CD4-positive, alpha-beta T cell treated with Interleukin-21 for 1 hour (primary cell): ENCODE measurements around the gene MYLK.
A peak's percentile ranks its signal among the peaks of the same experiment; 100 is the strongest.
"Not testable (repeated sequence)": the region's sequence is repeated elsewhere in the genome, so short reads cannot be mapped to it uniquely, and the experiment has no call there.

Source experiments
- DNase-seq: peaks from one replicate; pipeline ENCODE4 v3.0.0-alpha.2; 2020

Gene MYLK

DNA sequence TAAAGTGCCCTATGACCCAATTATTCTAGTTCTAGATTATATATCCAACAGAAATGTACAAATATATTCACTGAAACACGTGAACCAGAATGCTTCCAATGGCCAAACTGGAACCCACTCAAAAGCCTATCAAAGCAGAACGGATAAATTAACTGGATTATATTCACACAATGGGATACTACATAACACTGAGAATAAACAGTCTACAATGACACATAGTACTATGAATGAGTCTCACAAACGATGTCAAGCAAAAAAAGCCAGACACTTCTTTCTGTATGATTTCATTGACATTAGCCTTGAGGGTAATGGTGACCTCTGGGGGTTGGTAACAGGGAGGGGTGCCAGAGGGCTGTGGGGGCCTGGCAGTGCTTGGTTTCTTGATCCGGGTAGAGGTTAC is 248.4 kb downstream of the MYLK start:
- DNase-seq = no peak

DNA sequence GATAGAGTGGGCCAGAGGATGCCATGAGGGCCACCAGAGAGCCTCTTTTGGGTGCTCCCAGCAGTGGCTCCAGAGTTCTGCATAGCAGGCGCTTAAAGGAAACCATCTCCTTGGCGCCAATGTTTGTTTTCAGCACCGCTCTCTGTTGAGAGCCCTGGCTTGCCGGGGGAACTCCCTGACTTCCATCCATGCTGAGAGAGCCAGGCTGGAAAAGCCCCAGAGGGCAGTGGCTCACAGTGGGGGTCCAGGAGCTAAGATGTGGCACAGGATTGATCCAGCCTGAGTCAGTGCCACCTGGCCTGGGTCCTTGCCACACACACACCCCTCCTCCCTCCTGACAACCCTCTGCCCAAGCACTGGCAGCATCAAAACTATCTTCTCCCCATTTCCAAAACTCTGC is 248.9 kb downstream of the MYLK start:
- DNase-seq = no peak

DNA sequence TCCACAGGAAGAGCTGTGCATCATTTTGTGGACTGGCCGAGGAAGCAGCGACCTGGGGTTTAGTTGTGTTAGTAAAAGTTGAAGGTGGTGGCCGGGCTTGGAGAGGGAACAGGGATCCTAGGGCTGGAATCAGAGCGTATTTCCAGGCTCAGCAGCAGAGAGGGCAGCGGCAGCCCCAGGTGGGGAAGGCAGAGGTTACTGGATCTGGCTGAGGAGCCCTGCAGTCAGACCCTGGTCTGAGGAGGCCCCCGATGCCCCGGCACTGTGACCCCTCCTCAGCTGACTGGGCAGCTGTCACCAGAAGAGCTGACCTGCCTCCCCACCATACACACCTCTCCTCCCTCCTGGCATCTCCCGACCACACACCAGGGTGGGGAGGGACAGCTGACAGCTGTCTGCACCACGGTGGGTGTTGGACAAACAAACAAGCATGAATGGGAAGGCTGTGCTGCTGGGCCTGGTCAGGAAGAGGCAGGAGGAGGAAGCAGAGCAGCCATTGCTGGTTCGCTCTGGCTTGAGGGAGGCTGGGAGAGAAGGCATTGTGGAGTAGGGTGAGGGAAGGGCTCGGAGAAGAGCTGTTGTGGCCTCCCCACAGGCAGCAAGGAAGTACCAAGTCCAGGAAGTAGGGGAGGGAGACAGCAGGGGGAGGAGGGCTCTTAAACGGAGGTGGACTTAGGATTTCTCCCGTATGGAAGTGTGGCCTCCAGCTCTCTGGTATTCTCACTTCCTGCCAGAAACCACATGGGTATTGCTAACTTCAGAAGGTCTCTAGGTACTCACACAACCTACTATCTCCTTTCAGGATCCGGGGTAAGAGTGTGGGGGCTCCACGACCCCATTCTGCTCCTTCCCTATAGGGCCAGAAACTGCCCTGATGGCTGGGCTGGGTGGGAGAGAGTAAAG is 249.7 kb downstream of the MYLK start:
- no peak for DNase-seq

DNA sequence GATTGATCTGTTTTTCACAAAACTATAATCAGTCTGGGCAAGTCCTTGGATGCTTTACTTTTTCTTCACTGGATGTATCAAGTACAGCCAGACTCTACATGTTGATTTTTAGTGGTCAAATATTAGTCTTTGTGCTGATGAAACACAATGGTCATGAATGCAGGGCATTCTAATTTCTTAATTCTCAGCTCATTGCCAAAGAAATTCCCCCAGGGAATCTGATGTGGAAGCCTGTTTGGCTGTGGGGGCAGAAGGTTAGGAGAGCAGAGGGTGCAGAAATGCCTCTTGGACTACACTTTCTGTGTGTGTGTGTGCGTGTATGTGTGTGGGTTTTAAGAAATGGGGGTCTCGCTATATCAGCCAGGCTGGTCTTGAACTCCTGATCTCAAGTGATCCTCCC is 250.6 kb downstream of the MYLK start:
- DNase-seq = no peak

DNA sequence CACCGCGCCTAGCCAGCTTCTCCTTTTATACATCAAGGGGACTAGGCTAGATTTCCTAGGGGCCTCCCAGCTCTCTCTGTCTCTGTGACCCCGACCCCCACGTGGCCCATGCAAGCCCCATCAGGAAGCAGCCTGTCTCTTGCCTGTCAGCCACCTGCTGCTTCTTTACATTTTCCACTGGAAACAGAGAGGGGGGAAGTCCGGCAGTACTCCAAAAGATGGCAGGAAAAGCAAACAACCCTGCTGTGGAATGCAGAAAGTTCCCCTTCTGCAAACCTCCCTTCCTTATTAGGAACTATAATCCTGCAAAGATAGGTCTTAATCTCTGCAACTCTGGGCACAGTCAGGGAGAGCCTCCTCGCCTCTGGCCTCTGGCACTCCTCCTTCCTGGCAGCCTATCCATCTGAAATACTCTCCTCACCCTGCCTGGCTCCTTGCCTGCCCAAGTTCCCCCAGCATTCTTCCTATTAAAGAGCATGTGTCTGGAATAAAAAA is 251.9 kb downstream of the MYLK start:
- no peak for DNase-seq

DNA sequence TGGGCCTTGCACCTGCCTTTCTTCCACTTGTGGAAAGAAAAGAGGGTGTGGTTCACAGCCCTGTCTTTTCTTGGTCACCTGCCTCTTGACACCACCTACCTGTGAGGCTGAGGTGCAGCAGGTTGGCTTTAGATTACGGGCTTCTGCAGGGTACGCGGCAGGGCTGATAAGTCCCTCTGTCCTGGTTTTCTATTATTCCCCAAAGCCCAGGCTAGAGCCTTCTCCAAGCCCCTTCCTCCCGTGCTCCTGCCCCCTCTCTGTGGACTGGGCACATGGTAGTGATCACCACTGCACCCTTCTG is 254.4 kb downstream of the MYLK start:
- DNase-seq = no peak

DNA sequence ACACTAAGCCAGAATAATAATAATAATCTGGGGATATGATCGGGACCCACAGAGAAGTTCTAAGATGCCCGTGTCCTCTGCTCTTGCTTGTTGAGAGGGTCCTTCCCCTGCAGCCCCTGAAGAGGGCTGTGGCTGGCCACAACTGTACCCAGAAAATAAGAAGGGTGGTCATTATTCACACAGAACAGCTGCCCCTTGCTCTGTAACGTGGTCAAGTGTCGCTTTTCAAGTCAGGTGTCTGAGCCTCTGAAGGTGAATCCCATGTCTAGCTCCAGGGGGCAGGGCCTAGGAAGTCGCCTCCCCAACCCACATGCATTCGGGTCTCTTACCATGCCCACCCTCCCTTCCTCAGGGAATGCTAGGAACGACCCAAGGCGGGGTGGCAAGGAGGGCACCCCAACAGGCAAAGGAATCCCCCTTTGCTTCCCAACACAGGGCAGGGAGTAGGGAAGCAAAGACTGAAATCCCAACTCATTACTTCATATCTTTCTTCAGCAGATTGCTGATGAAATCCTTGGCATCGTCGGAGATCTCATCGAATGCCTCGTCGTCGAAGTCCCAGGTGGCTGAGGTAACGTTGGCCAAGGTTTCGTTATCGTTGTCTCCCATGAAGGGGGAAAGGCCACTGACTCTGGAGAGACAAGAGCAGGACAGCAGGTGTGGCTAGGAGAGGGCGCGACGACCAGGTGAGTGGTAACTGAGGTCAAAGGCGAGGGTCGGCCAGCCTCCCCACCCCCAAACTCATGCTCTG is 255.0 kb downstream of the MYLK start:
- DNase-seq = no peak

DNA sequence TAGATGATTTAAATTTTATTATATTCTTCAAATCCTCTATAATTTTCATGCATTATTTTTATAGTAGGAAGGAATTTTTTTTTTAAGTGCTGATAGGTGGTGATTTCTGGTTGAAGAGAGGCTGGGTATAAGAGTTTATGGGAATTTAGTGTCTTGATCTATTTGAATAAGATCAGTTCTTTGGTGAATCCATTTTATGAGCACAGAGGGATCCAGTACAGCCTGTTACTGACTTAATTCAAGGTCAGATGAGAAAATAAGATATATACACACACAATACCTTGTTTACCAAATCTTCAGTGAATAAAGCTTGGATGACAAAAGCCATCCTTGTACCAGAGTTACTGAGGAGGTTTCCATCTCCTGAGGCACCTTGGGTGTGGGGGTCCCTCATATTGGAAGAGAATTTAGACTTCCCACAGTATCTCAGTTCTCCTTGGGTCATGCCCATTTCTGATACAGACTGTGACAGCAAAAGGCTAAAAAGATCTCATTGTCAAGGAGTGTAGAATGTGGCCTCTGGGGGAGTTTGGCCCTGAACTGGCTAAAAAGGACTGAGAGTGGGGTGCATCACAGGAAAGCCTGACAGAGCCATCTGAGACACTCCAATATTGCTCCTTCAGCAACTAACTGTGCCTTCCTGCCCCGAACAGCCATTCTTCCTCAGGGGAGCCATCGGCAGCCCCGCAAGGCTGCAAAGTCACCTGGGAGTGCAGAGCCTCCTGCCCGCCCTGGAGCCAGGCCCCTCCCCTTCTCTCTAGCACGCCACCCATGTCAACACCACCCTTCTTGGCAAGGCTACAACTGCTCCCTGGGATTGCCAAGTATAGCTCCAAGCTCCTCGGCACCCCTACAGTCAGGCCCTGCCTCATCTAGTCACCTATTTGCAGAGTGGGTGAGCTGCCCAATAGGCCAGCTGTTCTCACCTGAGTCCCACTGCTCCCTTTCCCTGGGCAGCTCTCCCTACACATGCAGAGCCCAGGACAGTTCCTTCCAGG is 256.2 kb downstream of the MYLK start:
- DNase-seq = no peak

DNA sequence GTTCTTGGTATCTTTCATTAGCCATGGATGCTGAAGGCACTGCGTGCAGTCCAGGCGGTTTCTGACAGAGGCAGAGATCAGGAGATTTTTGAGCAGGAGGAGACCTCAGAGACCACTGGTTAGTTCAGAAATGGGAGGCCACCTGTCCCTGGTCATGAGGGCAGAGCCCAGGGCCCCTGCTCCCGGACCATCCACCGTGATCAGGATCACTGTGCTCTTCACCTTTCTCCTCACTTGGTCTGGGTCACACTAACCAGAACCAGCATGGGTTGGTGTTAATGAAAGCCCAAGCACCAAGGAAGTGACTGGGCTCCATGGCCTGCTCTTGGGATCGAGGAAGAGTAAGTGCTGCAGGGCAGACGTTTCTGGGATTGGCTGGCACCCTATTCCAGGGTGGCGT is 257.3 kb downstream of the MYLK start:
- DNase-seq = no peak

DNA sequence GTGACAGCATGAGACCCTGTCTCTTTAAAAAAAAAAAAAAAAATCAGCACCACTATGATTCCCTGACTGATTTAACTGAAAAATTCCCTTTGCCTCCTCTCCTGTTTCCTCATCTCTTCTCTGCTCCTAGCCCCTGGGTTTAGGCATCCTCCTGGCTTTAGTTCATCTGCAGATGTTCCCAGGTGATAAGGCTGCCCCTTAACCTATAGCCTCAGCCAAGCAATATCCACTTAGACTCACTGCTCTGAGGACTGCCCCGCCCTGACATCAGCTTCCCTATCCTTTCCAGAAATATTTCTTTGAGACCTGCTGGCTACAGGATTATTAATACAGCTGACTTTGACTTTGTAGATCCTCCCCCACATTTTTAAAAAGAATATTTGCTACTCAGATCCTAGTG is 259.8 kb downstream of the MYLK start:
- DNase-seq = no peak

DNA sequence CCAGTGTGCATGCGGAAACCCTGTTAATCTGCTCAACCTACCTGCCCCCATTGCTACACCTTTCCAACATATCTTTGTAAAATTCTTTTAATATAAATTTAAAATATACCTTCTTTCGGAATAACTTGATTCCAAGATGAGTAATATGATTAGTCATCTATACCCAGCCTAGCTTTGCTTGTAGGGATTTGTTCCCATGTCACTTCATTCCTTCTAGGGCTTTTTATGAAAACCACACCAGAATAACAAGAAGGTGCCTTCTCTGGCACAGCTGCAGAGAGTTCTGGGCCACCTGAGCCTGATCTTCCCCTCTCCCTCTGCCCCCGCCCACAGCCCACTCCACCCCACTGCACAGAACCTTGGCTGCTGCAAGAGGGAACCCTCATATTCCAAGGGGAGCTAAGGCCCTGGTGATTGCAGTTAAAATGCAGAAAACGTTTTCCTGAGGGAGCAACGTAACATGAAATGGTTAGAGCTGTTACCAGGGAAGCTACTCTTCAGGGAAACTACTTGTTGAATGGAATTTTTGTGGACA is 260.7 kb downstream of the MYLK start:
- DNase-seq = no peak

DNA sequence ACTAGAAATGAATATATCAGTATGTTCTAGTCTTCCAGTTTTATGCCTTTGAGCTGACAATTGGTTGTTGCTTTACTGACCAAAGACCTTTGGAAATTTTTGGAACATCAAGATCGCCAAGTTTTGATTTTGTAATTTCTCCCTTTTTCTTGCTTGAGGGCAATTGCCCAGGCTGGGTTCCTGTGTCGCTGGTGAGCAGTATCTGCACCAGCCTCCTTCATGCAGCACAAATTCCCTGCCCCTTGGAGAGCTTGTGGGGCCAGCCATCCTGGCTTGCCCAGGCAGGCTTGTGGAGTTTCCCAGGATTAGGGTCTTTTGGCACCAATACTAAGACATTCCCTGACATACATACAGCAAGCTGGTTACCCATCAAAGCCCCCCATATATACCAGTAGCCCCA is 261.4 kb downstream of the MYLK start:
- no peak for DNase-seq

DNA sequence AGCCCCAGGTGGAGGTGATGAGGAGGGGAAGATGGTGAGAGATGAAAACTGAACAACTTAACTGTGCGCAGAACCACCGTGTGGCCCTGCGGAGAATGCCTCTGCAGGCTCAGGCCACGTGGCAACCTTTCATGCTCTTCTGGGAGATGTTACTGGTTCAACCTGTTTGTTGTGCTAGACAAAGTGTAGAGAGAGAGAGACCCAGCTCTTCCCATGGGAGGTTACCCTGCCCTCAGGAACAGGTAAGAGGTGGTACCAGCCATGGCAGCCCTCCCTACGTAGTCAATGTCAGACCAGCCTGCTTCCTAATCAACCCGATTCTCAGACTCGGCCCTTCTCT is 262.3 kb downstream of the MYLK start:
- DNase-seq = no peak

DNA sequence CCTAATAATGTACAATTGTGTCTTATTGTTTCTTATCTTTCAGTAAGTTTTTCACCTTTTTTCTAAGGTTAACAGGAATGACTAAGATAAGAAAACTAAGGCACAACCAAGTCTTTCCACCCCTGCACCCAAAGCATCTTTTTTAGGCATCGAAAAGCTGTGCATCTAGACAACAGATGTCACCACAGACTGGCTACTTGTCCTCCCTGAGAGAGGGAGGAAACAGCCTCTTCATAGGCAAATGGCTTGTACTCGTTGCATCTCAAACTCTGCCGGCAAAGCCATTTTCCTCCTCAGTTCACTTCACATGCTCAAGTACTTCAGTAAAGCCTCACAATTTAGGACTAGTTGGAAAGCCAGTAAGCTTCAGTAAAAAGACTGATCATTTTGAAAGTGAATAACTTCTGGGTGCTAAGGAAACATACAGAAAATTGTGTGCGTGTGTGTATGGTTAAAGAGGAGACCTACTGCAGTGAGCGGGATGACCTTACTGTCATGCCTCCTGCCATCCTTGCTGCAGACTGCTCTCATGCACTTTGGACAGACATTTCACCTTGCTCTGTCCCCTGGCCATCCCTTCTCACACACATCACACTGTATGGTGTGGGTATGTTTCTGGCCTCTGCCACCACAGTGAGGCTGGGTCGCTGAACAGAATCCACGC is 262.8 kb downstream of the MYLK start:
- no peak for DNase-seq

DNA sequence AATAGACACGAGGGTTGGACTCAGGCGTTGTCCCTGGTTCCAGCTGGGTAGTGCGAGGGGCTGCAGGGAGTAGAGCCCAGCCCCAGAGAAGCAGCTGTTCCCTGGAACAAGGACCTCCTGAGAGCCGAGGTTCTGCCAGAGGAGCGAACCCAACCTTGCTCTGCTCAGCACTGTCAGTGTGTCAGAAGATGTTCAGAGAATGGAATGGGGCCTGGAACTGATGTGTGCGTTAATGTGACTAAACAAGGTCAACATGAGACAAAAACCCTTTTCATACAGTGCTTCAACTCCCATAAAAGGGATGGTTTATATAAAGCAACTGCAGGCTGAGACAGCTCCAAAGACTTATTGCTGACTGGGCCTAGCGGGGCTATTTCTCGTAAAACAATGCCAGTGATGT is 263.8 kb downstream of the MYLK start:
- no peak for DNase-seq

DNA sequence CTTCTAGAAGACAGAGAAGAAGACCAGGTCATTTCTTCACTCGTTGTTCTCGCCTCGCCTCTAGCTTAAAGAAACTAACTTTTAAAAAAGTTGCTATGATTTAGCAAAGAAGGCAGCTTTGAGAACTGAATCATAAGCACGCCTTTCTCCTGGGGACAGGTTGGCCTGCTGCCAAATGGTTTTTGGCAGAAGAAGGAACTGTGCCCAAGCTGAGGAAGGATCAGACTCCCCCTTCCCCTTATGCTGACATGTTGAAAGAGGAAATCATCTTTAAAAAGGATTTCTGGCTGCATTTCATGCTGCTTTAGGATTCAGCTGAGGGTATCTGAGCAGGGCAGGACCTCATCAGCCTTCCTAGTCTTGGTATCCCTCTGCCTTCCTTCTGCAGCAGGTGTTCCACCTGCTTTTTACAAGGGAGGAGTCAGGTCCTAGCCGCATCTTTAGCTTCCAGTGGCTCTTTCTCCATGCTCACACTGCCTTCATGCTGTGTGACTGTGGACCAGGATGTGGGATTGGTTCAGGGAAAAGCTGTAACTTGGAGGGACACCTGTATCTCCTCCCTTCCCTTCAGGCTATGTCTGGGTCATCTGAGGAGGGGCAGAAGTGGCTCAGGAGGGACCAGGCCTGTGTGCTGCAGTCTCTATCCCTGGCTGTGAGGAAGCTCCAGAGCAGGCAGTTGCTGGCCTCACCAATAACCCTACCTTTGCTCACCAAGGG is 265.2 kb downstream of the MYLK start:
- DNase-seq = peak; percentile 21

DNA sequence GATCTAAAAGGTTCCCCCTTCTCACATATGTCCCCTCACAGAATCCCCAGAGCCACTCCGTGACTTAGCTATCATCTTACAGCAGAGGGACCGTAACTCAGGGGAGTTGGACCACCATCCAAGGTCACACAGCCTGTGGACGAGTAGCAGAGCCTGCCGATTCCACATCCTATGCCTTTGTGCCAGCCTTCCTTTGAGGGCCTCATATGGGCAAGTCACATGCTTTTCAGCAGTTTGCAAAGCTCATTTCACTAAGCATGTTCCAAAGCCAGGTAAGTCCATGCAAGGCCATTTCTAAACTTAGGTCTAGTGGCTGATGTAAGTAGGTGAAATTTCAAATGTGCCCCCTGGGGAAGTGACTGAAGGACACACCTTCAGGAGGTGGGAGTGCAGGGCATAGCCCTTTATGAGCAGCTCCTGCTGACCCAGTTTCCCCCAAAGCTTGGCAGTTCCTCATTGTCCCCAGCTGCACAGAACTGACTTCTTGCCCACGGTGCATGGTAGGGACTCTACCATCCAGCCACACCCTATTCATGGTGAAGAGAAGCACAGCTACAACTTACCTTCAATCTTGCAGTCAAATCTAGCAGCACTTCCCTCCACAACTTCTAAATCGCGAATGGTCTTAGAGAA is 265.9 kb downstream of the MYLK start:
- no peak for DNase-seq

DNA sequence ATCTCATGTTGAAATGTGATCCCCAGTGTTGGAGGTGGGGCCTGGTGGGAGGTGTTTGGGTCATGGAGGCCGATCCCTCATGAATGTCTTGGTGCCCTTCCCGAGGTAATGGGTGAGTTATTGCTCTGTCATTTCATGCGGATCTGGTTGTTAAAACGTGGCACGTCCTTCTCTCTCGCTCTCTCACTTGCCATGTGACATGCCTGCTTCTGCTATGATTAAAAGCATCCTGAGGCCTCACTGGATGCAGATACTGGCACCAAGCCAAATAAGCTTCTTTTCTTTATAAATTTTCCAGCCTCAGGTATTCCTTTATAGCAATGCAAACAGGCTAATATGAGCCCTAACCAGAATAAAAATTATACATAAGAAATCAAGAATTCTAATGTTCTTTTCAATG is 267.5 kb downstream of the MYLK start:
- DNase-seq = no peak

DNA sequence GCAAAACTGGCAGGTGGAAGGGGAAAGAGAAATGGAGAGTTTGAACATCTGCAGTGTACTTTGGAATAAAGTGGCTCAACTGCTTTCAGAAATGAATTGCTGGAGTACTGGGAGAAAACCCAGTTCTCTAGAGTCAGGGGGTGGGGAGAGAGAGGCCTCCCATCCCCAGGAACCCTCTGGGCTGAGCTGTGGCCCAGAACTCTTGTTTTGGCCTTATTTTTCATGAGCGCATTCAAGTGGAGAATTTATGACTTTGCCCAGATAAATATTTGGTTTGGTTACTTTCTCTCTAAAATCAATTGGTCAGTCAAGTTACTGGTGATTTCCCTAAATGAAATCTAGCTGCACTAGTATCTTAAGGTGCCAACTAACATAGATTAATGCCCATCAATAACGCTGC is 270.6 kb downstream of the MYLK start:
- no peak for DNase-seq

DNA sequence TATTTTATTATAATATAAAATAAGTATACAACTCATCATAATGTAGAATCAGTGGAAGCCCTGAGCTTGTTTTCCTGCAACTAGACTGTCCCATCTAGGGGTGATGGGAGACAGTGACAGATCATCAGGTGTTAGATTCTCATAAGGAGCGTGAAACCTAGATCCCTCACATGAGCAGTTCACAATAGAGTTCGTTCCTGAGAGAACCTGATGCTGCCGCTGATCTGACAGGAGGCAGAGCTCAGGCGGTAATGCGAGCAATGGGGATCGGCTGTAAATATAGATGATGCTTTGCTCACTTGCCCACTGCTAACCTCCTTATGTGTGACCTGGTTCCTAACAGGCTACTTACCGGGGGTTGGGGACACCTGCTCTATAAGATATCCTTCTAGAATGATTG is 272.5 kb downstream of the MYLK start:
- DNase-seq = not testable (repeated sequence)

DNA sequence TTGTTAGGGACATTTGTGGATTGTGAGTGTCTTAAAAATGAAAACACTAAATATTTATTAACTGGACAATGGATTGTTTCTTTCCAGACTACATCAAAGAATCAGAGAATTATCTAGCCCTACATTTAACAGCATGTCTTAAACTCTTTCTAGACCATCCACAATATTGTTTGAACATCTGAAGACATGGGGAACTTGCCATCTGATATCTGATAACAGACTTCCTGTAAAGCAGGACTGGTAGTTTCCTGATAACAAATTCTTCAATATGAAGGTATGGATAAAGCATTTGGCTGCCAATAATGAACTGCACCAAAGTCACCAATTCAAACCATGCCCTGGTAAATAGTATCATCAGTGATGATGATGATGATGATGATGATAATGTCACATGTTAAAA is 273.1 kb downstream of the MYLK start:
- no peak for DNase-seq
